GM19240 (cell line): Measurements from ENCODE around the gene ZNF346.

Experiments used
- DNase-seq: peaks from one replicate; pipeline ENCODE4 v3.0.0; 2011; ENCODE audit warnings: low spot score; ENCODE audit not compliant: insufficient read length

Gene ZNF346

DNA sequence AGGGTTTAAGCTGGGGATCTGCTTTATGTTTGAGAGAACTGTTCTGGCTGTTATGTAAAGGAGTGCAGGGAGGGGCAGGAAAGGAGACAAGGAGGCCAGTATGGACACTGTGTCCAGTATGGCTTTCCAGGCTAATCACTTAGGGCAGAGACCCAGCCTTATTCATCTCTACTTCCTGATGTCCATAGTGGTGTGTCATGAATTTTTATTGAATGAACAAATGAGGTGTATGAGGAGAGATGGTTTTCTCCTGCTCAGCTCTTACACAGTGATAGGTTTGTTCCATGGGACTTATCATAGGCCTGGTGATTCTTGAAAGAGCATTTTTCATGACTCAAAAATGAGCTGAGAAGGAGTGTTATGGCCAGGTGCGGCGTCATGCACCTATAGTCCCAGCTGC lies 43.7 kb downstream of the ZNF346 start:
- DNase-seq, result no peak

DNA sequence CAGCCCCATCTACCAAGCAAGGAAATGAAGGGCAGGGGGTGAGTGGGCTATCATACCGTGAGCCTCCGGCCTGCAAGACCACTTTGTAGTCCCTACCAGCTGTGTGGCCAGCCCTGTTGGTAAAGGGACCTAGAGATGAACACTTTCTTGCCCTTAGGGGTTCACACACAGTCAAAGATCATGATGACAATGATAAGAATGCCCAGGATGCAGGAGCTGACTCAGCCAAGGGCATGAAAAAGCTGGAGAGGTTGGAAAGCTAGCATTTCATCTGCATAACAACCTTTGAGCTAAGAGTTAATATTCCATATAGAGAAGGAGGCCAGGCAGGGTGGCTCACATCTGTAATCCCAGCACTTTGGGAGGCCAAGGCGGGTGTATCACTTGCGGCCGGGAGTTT lies 45.0 kb downstream of the ZNF346 start:
- no peak for DNase-seq

DNA sequence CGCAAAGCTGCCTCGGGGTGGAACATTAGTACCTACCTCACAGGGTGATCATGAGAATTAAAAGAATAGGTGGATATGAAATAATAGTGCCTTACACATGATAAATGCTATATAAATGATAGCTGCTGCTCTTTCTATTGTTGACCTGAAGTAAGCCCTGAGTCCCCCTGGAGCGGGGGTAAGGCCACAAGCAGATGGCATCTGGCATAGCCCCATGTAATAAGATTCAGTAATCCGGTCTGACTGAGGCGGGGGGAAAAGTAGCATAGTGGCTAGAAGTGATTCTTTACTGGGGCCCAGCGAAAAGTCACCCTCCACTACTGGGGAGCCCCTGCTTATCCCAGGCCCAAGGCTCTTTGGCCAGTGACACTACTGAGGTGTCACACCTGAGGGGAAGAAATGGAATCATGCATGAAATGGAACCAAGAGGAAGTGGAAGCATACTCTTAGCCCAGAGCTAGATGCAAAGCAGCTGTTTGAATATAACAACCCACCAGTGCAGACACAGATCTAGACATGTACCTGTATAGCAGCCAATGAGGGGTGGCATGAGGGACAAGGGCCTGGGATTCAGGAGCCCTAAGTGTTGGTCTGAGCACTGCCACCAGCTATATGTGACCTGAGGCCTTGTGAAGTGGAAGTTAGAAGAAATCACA lies 48.2 kb downstream of the ZNF346 start:
- no peak for DNase-seq

DNA sequence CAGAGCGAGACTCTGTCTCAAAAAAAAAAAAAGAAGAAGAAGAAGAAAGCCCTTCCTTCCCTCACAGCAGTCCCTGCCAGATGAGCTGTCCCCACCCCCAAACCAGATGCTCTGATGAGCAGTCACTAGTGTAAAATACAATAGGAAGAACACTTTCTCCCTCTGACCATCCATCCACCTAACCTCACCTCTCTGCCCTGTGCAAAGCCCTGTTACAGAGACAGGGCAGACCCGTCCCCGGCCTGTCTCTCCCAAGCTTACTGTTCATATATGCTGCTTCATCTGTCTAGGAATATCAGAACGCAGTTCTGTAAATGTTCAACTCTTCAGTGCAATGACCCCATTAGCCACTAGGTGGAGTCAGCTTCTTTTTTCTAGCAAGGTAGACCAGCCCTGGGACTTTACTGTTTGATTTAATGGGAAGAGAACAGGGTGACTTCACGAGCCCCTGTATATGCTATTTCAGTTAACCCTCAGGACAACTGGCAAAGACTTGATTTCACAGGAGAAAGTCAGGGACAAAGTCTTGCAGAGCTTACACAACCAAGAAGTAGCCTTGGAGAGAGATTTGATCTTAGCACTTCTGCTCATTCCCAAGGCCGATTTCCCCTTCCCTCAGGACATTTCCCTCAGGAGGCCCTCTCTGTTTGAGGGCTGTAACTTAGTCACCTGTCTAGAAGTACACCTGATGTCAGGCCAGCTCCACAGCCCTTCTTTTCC lies 49.3 kb downstream of the ZNF346 start:
- DNase-seq, result no peak

DNA sequence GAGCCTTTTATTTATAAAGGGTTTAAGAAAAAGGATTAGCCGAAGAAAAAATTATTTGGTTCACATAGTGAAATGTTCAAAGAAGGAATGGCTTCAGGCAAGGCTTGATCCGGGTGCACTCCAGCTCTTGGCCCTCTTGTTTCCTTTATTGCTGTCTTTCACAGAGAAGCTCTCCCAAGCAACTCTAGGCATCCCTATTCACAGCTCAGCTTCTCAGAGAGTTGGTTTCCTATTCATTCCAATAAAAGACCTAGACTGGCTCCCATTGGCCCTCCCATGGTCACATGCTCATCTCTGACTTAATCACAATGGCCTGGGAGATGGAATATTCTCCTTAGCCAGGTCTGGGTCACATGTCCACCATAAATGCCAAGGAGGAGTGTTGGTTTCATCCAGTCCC lies 54.8 kb downstream of the ZNF346 start:
- no peak for DNase-seq

DNA sequence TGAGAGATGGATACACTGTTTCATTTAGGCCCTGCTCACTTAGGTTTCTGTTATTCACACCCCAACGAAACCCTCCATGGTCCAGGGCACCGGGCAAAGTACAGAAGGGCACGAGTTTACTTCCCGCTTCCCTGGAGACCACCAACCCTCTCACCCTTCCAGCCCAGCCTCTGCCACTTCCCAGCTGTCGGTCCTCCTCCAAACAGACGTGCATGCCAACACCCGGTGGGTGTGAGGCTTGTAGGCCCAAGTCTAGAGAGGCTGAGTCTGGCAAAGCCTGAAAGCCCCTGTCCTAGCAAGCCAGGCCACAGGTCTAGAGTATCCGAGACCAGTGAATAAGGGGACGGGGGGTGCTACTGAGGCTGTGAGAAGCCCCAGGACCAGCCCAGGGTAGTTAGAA lies 57.1 kb downstream of the ZNF346 start:
- DNase-seq, result no peak

DNA sequence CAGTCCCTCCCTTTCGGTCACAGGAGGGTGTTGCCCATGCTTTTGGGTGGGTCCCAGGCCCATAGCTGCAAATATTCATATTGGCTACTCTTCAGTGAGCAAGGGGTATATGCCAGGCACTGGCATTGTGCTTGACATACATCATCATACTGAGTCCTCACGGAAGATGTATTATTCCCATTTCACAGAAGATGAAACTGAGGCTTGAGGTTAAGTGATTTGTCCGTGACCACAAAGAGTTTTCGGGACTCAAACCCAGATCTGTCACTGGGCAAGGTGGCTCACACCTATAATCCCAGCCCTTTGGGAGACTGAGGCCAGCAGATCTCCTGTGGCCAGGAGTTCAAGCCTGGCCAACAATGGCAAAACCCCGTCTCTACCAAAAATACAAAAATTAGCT lies 57.8 kb downstream of the ZNF346 start:
- no peak for DNase-seq

DNA sequence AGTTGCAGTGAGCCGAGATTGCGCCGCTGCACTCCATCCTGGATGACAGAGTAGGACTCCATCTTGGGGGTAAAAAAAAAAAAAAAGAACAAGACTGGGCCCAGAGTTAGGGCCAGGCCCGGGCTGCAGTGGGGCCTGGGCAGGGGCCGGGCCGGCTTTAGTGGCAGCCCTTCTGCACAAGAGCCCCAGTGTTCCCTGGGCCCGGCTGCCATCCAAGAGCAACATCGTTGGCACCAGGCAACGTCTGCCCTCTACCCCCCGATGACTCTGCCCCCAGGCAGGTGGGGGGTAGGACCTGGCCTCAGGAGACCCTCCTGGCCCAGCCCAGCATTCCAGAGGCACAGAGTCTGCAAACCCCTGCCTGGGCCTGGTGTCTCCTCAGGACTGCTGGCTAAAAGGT lies 59.4 kb downstream of the ZNF346 start:
- no peak for DNase-seq

DNA sequence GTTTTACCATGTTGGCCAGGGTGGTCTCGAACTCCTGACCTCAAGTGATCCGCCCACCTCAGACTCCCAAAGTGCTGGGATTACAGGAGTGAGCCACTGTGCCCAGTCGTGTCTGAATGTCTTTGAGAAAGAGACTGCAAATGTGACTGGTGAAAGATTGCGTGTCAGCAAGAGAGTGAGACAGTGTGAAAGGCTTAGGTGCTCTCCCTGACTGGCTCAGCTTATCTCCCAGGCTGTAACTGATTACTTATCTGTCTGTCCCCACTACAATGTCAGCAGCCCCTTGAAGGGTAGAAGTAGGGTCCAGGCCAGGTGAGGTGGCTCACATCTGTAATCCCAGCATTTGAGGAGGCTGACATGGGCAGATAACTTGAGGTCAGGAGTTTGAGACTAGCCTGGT lies 60.9 kb downstream of the ZNF346 start:
- no peak for DNase-seq

DNA sequence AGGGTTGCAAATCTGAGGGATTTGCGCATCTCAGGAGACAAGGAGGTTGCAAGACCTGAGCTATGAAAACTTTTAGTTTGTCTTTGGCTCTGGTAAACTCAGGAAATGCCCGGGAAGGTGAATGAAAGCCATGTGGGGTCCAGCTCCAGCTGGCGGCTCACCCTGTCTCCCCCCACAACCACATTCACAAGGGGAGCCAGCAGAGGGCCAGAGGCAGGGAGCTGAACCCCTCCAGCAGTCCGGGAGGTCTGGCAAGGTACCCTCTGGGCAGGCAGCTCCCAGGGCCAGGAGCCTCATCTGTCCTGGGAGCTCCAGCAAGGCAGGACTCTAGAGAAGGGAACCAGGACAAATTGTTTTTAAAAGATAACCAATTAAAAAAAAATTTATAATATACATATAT lies 61.7 kb downstream of the ZNF346 start:
- DNase-seq, result no peak

DNA sequence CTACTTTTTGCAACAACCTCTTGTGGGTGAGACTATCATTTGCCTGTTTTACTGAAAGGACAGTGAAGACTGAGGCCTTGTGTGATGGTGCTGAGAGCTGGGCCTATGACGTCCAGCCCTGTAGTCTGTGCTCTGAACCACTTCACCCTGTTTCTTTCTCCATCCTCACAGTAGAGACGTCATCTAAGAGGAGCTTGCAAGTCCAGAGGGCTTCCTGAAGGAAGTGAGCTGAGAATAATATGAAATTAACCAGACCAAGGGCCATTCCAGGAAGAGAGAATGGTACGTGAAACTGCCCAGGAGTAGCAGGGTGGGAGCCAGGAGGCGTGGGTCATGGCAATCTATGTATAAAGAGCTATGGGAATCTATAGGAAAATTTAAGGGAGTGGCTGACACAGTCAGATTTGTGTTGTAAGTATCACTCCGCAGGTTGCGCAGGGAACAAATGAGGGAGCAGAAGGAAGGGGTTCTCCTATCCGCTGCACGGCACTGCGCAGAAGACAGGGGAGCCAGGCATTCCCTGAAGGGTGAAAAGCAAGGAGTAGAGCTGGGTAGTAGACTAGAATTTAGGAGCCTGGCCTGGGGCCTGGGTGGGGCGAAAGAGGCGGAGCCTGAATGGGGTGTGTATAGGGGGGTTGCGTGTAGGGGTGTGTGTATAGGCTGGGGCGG lies 63.6 kb downstream of the ZNF346 start:
- DNase-seq, result no peak

DNA sequence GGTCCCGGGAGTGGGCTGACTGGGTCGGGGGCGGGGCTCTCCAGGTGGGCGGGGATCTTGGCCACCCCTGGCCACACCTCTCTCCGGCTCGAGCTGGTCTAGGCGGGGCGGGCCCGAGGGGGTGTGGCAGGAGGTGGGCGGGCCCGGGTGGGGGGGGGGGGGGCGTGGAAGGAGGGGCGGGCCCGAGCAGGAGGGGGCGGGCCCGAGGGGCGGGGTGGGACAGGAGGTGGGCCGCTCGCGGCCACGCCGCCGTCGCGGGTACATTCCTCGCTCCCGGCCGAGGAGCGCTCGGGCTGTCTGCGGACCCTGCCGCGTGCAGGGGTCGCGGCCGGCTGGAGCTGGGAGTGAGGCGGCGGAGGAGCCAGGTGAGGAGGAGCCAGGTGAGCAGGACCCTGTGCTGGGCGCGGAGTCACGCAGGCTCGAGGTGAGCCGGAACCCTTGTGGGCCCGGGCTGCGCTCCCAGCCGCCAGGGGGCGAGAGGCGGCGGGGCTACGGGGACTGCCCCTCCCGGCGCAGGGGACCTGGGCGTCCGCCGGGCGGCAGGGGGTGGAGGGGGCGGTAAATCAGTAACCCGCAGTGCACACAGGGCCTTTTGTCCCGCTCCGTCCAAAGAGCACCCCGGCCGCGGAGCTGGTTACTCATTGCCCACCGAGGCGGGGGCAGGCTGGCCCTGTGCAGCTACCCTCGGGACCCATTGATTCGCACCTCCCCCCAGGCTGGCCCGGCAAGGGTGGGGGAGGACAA lies 64.3 kb downstream of the ZNF346 start, which contains the start of gene FGFR4:
Gene FGFR4, plus strand, starts transcription at position 262 of the 744 bp plus-strand sequence. CDS start 2,688 bp downstream, outside the sequence.
- peak; percentile 74 for DNase-seq

DNA sequence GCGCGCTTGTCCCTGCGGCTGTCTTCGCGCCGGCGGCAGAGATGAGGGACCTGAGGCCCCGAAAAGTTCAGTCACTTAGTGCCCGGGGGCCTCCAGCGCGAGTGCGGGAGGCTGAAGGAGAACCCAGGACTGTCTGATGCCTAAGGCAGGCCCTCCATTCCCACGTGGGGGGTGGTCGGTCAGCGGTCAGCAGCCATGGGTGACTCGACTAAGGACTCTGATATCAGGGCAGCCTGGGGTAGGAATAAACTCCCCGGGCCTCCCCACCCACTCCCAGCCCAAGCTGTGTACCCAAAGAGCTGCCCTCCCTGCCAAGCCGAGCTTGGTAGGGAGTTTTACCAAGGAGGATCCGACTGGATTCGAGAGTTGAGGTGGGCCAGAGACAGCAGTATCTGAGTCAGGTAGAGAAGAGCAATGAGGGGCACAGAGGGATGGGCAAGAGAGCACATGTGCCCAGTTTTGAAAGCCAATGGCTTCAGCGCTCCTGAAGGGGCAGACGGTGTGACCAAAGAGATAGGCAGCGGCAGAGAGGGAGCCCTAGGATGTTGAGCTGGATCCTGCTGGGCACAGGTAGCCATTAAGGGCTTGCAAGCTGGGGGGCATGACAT lies 65.0 kb downstream of the ZNF346 start:
- DNase-seq, result no peak

DNA sequence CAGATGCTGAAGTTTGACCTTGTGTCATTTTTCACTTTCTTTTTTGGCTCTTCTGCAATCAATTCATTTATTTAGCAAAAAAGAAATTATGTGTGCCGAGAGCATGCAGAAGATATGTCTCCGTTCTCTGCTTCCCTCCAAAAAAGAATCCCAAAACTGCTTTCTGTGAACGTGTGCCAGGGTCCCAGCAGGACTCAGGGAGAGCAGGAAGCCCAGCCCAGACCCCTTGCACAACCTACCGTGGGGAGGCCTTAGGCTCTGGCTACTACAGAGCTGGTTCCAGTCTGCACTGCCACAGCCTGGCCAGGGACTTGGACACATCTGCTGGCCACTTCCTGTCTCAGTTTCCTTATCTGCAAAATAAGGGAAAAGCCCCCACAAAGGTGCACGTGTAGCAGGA lies 66.6 kb downstream of the ZNF346 start:
- no peak for DNase-seq

DNA sequence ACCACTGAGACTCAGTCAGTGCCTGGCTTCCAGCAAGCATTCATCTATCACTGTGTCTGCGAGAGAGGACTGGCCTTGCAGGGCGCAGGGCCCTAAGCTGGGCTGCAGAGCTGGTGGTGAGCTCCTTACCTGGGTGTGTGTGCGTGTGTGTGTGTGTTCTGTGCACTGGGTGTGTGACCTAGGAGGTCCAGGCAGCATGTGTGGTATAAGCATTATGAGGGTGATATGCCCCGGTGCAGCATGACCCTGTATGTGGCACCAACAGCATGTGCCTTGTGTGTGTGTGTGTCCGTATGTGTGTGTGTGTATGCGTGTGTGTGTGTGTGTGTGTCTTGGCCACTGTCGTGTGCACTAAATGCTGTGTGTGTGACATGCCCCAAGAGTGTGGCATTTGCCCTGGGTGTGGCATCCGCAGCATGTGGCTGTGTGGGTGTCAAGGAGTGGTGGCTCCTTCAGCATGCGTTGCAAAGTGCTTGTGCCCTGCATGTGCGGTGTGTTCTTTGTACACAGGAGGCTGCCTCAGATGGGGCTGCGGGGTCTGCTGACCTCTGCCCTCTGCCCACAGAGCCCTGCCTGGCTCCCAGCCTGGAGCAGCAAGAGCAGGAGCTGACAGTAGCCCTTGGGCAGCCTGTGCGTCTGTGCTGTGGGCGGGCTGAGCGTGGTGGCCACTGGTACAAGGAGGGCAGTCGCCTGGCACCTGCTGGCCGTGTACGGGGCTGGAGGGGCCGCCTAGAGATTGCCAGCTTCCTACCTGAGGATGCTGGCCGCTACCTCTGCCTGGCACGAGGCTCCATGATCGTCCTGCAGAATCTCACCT lies 67.5 kb downstream of the ZNF346 start:
- no peak for DNase-seq

DNA sequence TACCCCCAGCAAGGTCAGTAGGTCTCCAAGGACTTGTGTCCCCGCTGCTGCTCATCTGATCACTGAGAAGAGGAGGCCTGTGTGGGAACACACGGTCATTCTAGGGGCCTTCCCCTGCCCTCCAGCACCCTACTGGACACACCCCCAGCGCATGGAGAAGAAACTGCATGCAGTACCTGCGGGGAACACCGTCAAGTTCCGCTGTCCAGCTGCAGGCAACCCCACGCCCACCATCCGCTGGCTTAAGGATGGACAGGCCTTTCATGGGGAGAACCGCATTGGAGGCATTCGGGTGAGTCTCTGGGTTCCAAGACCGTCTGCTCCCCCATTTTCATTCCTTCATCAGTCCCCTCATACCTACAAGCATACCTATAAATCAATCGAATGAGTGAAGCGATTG lies 68.3 kb downstream of the ZNF346 start:
- DNase-seq, result no peak

DNA sequence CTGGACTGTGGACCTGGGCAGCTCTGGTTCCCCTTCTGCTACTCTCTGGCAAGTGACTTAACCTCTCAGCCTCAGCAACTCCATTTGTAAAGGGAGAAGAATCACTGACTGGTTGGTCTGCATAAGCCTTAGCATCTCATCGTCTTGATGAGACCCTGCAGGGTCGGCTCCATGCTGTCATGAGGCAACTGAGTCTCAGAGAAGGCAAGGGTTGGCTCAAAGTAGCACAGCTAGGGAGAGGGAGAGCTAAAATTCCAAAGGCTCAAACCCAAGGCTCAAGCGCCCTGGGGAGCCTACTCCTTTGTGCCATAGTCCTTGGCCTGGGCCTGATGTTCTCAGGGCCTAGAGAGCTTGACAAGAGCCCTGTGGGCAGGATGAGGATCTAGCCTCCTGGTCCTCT lies 68.7 kb downstream of the ZNF346 start:
- no peak for DNase-seq

DNA sequence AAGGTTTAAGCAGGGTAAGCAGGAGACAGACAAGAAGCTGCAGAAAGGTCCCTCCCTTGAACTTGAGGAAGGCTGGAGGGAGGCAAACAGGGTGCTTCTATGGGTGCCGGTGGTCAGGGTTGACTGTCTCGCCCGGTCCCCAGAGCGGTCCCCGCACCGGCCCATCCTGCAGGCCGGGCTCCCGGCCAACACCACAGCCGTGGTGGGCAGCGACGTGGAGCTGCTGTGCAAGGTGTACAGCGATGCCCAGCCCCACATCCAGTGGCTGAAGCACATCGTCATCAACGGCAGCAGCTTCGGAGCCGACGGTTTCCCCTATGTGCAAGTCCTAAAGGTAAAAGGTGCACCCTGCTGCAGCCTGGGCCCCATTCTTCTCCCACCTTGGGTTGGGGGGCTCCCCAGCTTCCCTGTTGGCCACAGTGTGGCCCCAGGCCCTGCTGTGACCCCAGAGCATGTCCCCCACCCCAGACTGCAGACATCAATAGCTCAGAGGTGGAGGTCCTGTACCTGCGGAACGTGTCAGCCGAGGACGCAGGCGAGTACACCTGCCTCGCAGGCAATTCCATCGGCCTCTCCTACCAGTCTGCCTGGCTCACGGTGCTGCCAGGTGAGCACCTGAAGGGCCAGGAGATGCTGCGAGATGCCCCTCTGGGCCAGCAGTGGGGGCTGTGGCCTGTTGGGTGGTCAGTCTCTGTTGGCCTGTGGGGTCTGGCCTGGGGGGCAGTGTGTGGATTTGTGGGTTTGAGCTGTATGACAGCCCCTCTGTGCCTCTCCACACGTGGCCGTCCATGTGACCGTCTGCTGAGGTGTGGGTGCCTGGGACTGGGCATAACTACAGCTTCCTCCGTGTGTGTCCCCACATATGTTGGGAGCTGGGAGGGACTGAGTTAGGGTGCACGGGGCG lies 69.9 kb downstream of the ZNF346 start:
- no peak for DNase-seq

DNA sequence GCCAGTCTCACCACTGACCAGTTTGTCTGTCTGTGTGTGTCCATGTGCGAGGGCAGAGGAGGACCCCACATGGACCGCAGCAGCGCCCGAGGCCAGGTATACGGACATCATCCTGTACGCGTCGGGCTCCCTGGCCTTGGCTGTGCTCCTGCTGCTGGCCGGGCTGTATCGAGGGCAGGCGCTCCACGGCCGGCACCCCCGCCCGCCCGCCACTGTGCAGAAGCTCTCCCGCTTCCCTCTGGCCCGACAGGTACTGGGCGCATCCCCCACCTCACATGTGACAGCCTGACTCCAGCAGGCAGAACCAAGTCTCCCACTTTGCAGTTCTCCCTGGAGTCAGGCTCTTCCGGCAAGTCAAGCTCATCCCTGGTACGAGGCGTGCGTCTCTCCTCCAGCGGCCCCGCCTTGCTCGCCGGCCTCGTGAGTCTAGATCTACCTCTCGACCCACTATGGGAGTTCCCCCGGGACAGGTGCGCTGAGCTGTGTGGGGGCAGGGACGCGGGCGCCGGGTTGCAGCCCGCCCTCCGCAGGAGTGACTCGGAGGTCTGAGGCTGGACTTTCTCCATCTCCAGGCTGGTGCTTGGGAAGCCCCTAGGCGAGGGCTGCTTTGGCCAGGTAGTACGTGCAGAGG lies 70.7 kb downstream of the ZNF346 start:
- DNase-seq, result no peak
